Measurements from ENCODE around the gene RTP3.
"Not testable (repeated sequence)": the region's sequence is repeated elsewhere in the genome, so short reads cannot be mapped to it uniquely, and the experiment has no call there.

RTP3 gene

DNA sequence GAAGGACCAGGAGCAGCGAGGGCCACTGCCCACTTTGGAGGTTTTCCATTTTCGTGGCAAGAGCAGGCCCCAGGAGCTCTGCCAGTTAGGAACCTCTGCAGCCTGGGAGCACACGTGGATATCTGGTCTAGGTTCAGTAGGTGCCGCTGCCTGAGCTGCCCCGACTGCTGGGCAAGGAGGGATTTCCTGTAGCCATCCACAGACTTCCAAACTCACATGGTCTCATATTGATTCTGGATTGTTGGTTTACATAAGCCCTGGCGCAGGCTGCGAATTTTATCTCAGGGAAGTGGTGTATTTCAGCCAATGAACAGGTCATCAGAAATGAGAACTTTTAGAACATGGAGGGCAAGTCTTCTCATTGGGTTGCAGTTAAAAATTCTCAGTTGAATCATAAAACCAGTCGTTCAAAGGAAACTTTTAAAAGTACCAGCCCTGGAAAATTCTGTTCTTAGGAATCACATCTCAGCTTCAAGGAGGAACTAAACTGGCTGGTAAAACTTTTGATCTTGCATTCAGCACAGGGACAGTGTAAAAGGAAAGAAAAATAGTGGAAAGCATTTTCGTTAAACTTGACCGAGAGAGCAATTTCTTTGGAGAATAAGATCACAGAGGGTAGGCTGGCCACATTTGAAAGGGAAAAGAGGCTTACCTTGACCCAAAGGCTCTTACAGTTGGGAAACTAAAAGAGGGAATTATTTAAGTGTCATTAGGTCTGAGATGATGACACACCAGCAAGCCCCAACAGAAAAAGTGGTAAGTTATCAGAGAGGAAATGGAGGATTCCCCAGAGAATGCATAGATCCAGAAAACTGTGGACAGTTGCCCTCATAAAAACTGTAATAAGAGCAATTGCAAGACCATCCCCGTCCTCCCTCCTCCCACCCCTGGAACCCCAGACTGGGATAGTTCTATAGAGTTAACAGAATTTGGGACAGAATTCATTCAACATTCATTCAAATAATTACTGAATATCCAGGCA is 6.4 kb upstream of the RTP3 start:
- no peak for DNase-seq

DNA sequence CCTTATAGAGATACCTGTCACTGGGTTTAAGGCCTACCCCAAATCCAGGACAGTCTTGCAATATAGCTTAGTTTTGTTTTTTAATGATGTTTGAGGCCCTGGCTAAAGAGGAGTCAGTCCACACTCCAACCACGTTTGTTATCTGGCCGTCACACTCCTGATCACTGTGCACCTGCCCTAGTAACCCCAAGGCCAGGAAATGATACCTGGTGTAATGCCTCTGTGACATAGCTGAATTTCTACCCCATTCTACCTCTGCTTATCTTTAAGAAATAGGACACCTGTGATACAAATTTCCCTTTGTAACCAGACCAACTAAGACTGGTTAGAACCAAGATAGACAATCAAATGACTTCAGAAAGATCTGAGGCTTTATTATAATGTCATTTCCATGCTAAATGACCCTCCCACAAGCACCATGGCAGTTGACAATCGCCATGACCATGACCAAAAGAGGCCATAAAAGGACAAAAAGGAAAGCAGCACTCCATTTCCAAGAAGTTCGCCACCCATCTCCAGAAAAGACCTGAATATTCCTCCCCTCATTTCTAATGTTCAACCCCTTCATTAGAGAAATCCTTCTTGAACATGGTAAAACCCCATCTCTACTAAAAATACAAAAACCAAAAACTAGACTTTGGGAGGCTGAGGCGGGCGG is 4.8 kb upstream of the RTP3 start:
- DNase-seq = no peak

DNA sequence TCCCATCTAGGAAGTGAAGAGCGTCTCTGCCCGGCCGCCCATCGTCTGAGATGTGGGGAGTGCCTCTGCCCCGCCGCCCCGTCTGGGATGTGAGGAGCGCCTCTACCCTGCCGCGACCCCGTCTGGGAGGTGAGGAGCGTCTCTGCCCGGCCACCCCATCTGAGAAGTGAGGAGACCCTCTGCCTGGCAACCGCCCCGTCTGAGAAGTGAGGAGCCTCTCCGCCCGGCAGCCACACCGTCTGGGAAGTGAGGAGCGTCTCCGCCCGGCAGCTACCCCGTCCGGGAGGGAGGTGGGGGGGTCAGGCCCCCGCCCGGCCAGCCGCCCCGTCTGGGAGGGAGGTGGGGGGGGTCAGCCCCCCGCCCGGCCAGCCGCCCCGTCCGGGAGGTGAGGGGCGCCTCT is 3.3 kb upstream of the RTP3 start:
- not testable (repeated sequence) for DNase-seq

GRCh38 chr3:46495901-46496456 is 1.8 kb upstream of the RTP3 start:
- DNase-seq = no peak

GRCh38 chr3:46496746-46497555 is 825 bp upstream of the RTP3 start:
- DNase-seq = no peak

GRCh38 chr3:46498916-46499519 is 1.2 kb downstream of the RTP3 start:
- DNase-seq = no peak

- DNase-seq = no peak
Observed at GRCh38 chr3:46500656-46501635, 3.2 kb downstream of the RTP3 start.

GRCh38 chr3:46501702-46502101 is 3.9 kb downstream of the RTP3 start:
- no peak for DNase-seq

DNA sequence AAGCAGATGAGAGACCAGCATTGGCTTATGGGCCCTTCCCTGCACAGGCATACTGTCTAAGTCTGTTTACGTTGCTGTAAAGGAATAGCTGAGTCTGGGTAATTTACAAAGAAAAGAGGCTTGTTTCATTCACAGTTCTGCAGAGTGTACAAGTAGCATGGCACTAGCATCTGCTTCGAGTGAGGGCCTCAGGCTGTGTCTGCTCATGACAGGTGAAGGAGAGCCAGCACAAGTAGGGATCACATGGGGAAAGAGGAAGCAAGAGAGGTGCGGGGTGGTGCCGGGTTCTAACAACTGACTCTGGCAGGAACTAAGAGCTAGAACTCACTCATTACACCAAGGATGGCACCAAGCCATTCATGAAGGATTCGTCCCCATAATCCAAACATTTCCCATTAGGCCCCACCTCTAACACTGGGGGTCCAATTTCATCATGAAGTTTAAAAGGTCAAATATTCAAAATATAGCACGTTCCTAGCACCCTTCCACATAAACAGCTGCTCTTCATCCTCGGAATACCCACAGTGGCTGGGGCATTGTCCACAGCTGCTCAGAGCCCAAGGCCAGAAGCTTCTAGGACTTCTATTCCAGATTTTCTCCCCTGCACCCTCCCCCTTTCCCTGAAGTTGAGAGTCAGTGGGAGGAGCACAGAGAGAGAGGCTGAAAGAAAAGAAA is 5.6 kb downstream of the RTP3 start:
- DNase-seq = no peak

DNA sequence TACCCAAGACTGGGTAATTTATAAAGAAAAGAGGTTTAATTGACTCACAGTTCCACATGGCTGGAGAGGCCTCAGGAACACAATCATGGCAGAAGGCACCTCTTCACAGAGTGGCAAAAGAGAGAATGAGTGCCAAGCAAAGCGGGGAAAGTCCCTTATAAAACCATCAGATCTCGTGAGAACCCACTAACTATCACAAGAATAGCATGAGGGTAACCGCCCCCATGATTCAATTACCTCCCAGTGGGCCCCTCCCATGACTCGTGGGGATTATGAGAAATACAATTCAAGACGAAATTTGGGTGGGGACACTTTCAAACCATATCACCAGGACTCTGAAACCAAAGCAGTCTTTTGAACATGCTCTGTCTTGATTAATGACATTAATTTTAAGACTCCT is 7.0 kb downstream of the RTP3 start:
- no peak for DNase-seq

GRCh38 chr3:46505953-46506352 is 8.2 kb downstream of the RTP3 start:
- no peak for DNase-seq

- DNase-seq = no peak
Observed at GRCh38 chr3:46506526-46506925, 8.8 kb downstream of the RTP3 start.

DNA sequence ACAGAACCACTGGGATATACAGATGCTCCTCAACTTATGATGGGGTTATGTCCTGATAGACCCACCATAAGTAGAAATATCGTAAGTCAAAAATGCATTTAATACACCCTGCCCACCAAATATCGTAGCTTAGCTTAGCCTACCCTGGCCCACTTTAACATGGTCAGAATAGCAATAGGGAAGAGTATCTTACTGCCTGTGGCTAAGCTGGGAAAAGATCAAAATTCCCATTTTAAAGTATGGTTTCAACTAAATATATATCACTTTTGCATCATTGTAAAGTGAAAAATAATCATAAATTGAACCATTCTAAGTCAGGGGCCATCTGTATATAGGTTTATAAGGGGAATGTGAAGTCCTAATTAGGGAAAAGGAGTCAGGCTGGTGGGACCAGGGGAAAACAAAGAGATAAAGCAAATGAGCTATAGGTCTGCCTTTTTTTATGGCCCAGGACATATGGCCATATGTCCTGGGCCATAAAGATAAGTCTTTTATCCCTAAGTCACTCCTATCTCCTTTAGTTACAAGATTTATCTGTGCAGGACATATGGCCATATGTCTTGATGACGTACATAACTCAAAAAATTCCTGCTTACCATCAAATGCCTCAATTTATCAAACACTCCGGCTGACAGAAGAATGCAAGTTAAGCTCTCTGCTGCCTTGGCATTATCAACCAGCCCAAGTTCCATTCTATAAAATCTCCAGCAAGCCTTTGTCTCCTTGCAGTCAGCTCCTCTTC is 11.2 kb downstream of the RTP3 start:
- DNase-seq = no peak

DNA sequence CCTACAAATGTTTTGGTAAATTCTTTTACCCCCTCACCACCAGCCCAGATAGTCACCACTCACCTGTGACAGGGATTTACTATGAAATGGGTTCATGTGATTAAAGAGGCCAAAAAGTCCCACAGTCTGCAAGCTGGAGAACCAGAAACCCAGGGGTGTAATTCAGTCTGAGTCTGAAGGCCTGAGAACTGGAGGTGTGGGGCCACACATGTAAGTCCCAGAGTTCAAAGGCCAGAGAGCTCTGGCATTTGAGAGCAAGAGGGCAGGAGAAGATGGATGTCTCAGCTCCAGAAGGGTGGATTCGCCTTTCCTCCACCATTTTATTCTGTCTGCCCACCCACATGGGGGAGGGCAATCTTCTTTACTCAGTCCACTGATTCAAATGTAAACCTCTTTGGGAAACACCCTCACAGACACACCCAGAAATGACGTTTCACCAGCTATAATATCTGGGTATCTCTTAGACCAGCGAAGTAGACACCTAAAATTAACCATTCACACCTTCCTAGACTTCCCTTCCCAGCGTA is 11.9 kb downstream of the RTP3 start:
- no peak for DNase-seq

GRCh38 chr3:46512191-46512749 is 14.5 kb downstream of the RTP3 start:
- no peak for DNase-seq

DNA sequence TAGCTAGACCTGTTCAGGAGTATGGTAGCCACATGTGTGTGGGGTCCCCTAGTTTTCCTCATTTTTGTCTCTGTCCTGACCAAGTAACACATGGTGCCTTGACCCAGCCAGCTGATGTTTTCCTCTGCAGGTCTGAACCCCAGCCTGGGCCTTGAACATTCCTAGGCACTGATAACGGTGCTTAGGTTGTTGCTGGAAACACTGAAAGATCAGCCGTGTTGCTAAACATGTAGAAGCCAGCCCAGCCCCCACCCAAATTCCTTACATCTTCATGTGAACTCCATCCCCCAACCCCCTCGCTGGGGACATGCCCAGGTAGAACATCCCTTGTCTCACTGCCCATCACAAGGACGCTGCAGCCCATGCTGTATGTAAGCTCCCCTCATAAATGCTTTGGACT is 18.7 kb downstream of the RTP3 start:
- no peak for DNase-seq

GRCh38 chr3:46517016-46517783 is 19.4 kb downstream of the RTP3 start:
- no peak for DNase-seq

DNA sequence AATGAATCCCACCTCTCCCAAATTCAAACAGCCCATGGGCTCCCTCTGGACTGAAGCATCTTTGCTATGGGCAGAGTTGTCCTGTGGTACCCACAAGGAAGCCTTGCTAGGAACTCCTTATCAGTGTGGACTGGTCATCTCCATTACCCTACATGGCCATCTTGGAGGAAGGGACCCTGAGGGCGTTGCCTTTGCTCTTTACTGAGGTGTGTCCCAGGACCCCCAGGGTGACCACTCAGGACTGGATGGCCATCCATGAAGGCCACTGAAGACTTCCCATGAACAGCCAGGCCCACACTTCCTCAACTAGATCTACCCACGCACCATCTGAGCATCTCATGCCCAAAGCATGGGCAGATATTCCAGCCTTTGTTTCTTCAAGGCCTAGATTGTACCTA is 20.0 kb downstream of the RTP3 start:
- DNase-seq = no peak

- no peak for DNase-seq
Observed at GRCh38 chr3:46519952-46520351, 22.2 kb downstream of the RTP3 start.

All from NCI-H2029 treated with DMSO at 0.1 percent for 48 hours (cell line).